ENCODE measurements around the gene CXCL17.
"Not testable (repeated sequence)": the region's sequence is repeated elsewhere in the genome, so short reads cannot be mapped to it uniquely, and the experiment has no call there.

CXCL17 gene

DNA sequence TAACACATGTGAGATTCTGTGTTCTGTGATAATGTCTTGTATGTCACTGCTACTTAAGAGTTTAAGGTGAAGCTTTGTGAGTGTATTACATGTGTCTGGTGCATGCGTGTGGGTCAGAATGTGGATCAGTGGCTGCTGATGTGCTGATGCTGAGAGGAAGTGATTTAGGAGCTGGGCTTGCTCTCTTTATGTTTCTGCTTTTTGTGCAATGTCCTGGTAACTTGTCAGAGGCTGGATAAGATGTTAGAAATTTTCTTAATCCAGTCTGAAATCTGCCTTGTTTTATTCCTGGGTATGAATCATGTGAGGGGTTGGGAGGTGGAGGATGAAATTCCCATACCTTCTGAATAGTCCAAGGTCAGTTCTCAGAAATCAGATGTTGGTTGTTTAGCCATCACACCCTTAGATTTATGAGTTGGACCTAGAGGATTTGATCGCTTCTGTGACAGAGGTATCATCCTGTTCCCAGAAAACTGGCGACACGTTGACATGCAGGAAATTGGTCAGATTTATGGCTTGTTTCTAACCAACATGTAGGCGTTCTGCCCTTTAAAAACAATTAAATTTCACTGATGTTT is 24.5 kb upstream of the CXCL17 start:
- in situ Hi-C loops (cut with HindIII; ENCODE audit: low pct_ligation_motif_present, low pct_unique_long_range_greater_than_20kb, low sequenced_read_pairs), result no loop called here
- DNase-seq, result no peak

DNA sequence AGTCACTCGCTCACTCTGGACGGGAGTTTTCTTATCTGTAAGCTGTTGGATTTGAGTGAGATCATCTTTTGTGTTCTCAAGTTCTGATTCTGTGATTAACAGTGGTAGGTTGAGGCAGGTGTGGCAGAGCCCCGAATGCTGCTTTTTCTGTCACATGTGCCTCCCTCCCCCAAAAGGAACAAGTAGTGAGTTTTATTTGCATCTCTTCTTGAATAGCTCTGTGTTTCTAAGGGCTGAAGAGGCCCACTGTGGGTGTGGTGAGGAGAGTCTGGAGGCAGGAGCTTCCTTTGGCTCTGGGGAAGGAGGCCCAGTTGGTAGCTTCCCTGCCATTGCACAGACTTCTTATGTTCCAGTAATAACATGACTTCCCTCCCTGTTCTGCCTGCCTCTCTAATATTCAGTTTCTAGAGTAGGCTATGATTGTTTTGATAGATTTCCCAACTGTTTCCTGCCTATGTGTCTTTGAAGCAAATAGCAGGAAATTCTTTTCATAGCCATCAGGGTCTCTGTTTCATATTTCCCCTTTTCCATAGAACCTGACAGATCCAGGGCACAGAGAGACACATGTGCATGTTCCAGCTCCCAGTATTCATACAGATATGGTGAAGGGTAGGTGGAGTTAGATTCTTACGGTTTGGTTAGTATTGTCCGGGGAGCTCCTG is 23.9 kb upstream of the CXCL17 start:
- DNase-seq, result no peak
- in situ Hi-C loops (cut with HindIII; ENCODE audit: low pct_ligation_motif_present, low pct_unique_long_range_greater_than_20kb, low sequenced_read_pairs), result no loop called here

DNA sequence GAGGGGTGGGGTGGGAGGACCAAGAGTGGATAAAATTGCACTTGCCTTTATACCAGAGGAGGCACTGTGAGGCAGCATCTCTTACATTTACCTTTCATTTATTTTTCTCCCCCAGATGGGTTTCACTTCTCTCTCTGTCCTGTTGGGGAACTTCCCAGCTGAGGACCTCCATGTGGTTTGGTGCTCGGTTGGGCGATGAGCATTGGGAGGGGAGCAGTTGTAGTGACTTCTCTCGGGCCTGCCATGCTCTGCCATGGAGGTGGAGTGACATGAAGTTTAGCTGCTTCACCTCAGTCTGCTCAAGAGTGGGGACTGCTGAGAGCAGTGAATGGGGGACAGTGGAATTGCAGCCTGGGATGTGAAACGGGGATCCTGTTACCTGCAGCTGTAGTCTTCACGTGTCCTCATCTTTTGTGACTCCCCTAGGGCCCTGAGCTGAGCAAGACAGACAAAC is 23.1 kb upstream of the CXCL17 start:
- in situ Hi-C loops (cut with HindIII; ENCODE audit: low pct_ligation_motif_present, low pct_unique_long_range_greater_than_20kb, low sequenced_read_pairs), result no loop called here
- no peak for DNase-seq

DNA sequence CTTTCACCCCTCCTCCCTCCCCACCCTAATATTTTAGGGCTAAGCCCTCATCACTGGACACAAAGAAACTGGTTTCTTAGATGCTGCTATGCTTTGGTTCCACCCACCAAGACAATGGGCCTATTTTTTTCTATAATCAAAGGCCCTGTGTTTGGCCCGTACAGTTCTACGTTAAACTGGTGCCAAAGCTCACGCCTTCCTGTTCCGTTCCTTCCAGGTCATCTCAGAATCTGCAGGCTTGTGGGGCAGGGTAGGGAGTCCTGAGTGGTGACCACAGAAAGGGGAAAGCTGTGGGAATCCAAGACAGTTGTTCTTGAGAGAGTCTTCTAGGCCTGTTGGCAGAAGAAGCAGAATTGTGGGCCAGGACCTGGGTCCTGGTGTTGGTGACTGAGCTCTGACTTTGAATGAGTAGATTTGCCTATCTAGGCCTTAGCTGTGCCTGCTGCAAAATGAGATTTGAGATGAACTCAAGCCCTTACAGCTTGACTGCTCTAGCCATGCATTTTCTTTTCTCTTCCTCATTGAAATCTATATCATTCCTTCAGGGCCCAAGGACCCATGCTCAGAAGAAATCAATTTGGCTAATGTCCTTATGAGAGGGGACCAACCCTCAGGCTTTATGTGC is 19.1 kb upstream of the CXCL17 start:
- DNase-seq, result no peak
- in situ Hi-C loops (cut with HindIII; ENCODE audit: low pct_ligation_motif_present, low pct_unique_long_range_greater_than_20kb, low sequenced_read_pairs), result no loop called here

DNA sequence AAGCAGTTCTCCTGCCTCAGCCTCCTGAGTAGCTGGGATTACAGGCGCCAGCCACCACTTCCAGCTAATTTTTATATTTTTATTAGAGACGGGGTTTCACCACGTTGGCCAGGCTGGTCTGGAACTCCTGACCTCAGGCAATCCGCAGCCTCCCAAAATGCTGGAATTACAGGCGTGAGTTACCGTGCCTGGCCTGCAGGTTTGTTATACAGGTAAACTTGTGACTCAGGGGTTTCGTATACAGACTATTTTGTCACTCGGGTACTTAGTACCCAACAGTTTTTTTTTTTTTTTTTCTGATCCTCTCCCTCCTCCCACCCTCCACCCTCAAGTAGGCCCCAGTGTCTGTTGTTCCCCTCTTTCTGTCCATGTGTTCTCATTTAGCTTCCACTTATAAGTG is 18.5 kb upstream of the CXCL17 start:
- in situ Hi-C loops (cut with HindIII; ENCODE audit: low pct_ligation_motif_present, low pct_unique_long_range_greater_than_20kb, low sequenced_read_pairs), result not testable (repeated sequence)

DNA sequence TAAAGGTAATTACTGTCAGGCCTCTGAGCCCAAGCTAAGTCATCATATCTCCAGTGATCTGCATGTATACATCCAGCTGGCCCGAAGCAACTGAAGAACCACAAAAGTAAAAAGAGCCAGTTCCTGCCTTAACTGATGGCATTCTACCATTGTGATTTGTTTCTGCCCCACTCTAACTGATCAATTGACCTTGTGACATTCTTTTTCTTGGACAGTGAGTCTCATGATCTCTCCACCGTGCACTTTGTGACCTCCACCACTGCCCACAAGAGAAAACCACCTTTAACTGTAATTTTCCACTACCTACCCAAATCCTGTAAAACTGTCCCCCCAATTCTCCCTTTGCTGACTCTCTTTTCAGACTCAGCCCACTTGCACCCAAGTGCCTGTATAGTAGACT is 17.2 kb upstream of the CXCL17 start:
- in situ Hi-C loops (cut with HindIII; ENCODE audit: low pct_ligation_motif_present, low pct_unique_long_range_greater_than_20kb, low sequenced_read_pairs), result no loop called here
- DNase-seq, result no peak

More for the DNA sequence above, 18.5 kb upstream of the CXCL17 start:
- DNase-seq, result not testable (repeated sequence)

DNA sequence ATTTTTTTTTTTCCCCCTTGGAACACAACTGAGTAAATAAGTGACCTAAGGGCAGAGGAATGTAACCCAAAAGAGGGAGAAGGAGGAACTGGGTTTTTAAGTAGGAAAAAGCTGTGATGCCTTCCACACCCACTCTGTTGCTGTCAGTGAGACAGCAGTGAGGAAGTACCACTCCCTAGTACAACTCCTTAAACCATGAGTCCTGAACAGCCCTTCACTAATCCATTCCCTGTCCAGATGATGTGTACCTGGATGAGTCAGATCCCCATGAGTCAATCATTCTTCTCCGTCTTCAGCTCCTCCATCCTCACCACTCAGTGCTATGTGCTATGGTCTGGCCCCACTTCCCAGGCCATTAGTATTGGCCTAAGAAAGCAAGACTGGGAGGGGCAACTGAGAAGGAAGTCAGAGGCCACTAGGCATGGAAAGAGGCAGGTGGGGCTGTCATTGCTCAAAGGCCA is 12.9 kb upstream of the CXCL17 start:
- no peak for DNase-seq
- in situ Hi-C loops (cut with HindIII; ENCODE audit: low pct_ligation_motif_present, low pct_unique_long_range_greater_than_20kb, low sequenced_read_pairs), result no loop called here

DNA sequence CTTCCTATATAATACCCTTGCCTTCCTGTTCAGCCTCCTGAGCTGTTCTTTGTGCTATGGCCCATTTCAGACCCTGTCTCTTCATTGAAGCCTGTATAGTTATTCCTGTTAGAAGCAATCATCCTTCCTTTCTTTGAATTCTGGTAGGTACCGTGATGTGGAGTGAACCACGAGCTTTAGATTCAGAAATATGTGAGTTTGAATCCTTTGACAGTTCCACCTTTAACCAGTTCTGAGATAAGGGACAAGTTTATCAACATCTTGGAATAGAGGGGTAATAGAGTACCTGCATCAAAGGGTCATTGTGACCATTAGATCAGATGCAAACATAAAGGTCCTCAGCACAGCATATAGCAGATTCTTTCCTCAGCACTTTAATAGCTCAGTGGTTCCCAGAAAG is 12.3 kb upstream of the CXCL17 start:
- in situ Hi-C loops (cut with HindIII; ENCODE audit: low pct_ligation_motif_present, low pct_unique_long_range_greater_than_20kb, low sequenced_read_pairs), result no loop called here
- no peak for DNase-seq

DNA sequence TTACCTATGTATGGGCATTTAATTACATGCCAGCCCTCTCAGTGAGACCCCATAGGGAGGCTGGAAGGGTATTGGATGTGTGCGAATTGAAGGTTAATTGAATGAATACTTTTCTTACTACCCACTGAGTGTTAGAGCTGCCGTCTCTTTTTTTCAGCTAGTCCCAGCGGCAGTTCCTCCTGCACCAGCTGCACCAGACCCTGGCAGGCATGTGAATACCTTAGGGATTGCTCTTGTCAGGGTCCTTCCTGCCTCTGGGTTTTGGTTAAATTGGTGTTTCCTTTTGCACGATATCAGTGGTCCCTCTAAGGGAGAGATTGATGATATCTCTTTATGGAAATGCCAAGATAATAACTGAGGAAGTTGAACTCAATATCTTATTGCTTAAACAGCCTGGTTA is 9.8 kb upstream of the CXCL17 start:
- in situ Hi-C loops (cut with HindIII; ENCODE audit: low pct_ligation_motif_present, low pct_unique_long_range_greater_than_20kb, low sequenced_read_pairs), result no loop called here
- no peak for DNase-seq

DNA sequence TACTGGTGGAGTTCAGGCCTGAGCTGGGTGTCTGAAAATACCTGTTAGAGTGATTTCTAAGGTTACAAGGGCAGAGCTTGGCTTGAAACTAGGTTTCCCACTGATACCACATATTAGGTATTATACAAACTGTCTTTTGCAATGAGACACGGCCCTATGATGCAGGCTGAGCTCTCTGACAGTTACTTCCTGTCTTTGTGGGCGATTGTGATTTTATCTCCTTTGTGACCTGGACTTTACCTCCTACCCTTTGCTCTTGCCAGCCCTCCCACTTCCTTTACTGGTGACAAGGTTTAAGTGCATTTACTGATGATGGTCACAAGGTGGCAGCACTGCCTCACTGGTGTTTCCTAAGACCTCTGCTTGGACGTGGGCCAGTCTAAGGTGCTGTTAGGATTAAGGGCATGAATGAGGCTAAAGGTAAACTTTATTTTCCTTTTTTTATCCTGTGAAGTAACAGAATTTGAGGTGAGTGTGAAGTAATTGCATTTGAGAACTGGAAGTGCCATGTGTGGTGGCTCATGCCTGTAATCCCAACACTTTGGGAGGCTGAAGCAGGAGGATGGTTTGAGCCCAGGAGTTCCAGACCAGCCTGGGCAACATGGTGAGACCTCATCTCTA is 7.7 kb upstream of the CXCL17 start:
- peak; percentile 67 for DNase-seq
- in situ Hi-C loops (cut with HindIII; ENCODE audit: low pct_ligation_motif_present, low pct_unique_long_range_greater_than_20kb, low sequenced_read_pairs), result no loop called here

DNA sequence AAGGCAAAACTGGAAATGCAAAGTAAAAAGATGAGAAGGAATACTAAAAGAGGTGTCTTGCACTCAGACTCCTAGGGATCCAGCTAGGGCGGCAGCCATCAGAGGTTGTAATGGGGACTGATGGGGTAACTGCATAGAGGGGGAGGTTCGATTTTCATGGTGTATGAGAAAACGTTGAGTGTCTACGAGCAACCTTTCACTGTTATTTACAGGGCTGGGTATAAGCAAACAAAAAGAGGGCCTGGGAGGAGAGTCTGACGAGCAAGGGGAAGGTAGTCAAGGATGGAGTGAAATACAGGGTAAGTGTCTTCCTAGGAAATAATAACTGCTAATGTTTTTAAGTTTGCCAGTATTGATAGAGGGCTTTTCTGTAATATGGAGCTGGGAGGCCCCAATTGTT is 5.6 kb upstream of the CXCL17 start:
- DNase-seq; in situ Hi-C loops (cut with HindIII; ENCODE audit: low pct_ligation_motif_present, low pct_unique_long_range_greater_than_20kb, low sequenced_read_pairs): not testable (repeated sequence)

DNA sequence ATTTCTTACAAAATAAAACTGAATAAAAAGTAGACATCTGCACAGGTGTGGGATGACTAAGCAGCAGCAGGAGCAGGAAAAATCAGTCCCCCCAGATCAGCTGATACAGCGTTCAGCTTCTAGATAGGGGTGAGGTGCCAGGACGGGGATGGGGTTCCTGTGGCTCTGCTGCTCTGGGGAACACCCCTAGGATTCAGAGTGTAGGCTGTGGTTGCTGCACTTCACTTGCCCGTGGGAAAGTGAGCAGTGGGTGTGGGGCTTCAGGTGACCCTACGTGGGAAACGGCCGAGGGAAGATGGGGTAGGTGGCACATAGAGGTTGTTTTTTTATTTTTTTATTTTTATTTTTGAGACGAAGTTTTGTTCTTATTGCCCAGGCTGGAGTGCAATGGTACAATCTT is 3.2 kb upstream of the CXCL17 start:
- DNase-seq, result no peak
- in situ Hi-C loops (cut with HindIII; ENCODE audit: low pct_ligation_motif_present, low pct_unique_long_range_greater_than_20kb, low sequenced_read_pairs), result no loop called here

DNA sequence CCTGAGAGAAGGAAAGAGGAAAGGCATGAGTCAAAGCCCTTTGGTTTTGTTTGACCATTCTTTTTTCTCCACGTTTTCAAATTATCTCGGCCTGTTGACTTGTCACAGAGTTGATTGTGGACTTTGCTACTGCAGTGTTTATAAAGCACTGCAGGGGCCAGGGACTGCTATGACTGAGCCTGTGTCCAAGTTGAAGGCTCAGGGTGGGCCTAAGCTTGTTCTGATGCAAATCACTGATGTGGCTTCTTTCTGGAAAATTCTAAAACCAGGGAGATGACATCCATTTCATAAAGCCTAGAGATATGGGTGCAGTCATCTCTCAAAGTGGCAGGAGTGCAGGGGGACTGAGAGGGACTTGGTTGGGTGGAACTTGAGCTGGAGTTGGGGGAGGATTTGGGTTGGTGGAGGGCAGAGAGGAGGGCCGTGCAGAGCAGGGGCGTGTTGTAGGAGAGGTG is 1.2 kb upstream of the CXCL17 start:
- DNase-seq, result no peak
- in situ Hi-C loops (cut with HindIII; ENCODE audit: low pct_ligation_motif_present, low pct_unique_long_range_greater_than_20kb, low sequenced_read_pairs), result no loop called here

DNA sequence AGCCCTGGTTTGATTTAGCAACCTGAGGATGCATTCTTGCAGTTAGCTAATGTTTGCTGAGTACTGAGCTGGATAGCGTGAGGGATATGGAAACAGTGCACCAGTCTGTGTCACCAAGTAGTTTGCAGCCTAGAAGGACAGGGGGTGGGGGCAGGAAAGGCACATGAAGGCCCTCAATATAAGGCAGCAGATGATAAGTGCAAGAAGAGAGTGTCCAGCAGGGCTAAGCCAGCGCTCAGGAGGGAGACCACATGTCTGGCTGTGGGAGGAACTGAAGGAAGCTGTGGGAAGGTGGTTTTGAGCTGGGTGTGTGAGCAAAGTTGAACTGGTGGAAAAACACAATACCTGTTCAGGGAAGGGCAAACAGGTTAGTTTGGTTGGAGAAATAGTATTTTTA is 1.7 kb downstream of the CXCL17 start:
- no peak for DNase-seq
- in situ Hi-C loops (cut with HindIII; ENCODE audit: low pct_ligation_motif_present, low pct_unique_long_range_greater_than_20kb, low sequenced_read_pairs), result no loop called here

DNA sequence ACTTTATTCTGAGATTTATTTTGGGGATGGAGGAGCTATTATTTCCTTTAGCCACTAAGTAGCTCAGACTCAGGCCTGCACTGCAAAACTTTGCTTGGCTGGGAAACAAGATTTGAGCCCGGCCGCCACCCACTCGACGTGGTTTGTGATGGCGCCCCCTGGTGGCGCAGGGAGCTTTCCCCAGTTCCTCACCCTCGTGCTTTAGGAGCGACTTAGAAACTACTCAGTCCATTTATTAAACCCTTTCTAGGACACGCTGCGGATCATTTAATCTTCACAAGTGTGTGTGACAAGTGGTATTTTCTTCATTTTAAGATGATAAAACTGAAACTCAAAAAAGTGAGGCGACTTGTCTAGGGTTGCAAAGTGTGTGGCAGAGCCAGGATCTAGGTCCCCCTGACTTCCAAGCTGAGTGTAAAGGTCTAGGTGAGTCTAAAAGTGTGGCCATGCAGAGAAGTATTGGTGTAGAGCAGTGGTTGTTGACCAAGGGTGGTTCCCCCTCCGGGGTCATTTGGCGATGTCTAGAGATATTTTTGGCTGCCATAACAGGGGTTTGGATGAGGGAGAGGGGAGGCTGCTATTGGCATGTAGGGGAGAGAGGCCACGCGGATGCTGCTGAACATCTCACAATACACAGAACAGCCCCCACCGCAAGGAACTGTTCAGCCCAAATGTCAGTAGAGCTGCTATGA is 2.2 kb downstream of the CXCL17 start:
- in situ Hi-C loops (cut with HindIII; ENCODE audit: low pct_ligation_motif_present, low pct_unique_long_range_greater_than_20kb, low sequenced_read_pairs), result no loop called here
- peak; percentile 72 for DNase-seq

DNA sequence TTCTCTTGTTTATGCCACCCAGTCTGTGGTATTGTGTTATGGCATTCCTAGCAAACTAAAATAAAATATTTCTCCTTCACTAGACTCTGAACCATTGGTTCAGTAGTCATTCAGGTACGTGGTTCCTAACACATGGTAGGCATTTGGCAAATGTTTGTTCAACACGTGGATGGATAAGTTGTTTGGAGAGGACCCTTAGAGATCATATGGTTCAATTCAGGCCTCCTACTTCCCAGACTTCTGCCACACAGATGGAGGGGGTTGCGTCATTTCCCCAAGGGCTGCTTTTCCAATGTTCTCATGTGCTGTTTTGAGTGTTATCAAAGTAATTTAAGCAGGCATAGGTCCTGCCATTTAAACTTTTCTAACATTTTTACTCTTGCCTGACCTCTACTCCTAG is 6.7 kb downstream of the CXCL17 start:
- DNase-seq, result no peak
- in situ Hi-C loops (cut with HindIII; ENCODE audit: low pct_ligation_motif_present, low pct_unique_long_range_greater_than_20kb, low sequenced_read_pairs), result no loop called here

DNA sequence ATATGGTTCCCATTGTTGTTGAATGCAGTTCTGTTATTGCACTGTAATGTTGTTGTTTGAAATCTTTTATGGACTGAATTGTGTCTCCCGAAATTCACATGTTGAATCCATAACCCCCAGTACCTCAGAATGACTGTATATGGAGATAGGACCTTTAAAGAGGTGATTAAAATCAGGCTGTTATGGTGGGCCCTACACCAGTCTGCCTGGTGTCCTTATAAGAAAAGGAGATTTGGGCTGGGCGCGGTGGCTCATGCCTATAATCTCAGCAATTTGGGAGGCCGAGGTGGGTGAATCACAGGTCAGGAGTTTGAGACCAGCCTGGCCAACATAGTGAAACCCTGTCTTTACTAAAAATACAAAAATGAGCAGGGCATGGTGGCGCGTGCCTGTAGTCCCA is 7.4 kb downstream of the CXCL17 start:
- in situ Hi-C loops (cut with HindIII; ENCODE audit: low pct_ligation_motif_present, low pct_unique_long_range_greater_than_20kb, low sequenced_read_pairs), result no loop called here
- no peak for DNase-seq

DNA sequence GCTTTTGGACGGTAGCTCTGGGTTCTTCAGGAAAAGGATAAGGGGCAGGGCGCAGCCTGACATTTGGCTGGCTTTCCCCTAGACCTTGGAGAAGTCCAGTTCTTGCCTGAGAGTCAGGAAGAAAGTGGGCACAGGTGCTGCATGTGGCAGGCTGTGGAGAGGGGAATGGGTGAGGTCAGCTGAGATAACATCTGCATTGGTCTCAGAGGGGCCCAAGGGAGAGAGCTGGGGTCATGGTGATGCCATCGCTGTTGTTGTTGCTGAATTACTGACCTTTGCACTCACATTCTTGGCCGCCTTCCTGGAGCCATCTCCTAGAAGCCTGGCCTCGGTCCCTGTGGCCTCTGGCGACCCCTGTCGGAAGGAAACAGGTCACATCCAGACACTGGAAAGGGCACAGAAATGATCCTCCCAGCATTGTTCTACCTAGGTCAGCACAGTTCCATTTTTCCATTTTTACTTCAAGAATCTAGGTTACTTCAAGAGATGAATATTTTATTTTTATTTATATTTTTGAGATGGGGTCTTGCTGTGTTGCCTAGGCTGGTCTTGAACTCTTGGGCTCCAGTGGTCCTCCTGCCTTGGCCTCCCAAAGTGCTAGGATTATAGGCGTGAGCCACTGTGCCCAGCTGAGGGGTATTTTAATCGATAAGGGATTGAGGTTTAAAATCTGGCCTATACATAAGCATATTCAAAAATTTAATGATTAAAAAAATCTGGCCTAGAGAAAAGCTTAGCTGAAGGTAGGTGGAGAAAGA is 9.1 kb downstream of the CXCL17 start:
- DNase-seq, result peak; percentile 55
- in situ Hi-C loops (cut with HindIII; ENCODE audit: low pct_ligation_motif_present, low pct_unique_long_range_greater_than_20kb, low sequenced_read_pairs), result no loop called here
